ENCODE results near the gene SLC17A1.

The SLC17A1 gene

DNA sequence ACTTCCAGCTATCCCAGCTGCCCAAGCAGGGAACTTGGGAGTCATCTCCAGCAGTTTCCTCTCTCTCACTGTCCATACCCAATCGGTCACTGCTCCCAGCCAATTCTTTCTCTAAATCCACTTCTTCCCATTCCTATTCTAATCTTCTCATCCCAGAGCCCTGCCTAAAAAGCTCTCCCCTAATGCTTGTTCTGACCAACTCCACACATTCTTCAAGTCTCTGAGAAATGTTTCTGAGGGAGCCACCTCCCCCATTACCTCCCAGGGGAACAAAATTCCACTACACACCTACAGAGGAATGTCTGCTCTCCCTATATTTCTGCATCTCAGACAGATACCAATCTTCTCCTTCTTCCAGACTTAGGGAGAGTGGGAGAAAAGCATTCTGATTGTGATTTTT, 63.3 kb downstream of the SLC17A1 start:
- Histone ChIP-seq H3K9me3 (ENCODE audit: control insufficient read depth in 1 of 2, low read length in 2 of 2) (no peaks in the 10 kb centered on the region), H3K27ac (ENCODE audit: low read depth, low read length) (no peak overlapping the region), H3K9ac (ENCODE audit: low read depth in 1 of 2, low read length in 2 of 2) (no peak overlapping the region), H3K27me3 (ENCODE audit: control insufficient read depth in 1 of 2, insufficient read depth in 2 of 2, low read length in 2 of 2) (no peaks in the 10 kb centered on the region), H3K4me3 (ENCODE audit: low read depth in 1 of 2, low read length in 2 of 2) (no peak overlapping the region), H3K36me3 (ENCODE audit: control insufficient read depth in 1 of 2, insufficient read depth in 2 of 2, low read length in 2 of 2) (peaks cover 4 to 30% of the 10 kb centered on the region in 2 donors), H3K4me1 (ENCODE audit: control insufficient read depth in 1 of 2, insufficient read depth in 2 of 2, low read length in 2 of 2) (no peaks in the 10 kb centered on the region)

DNA sequence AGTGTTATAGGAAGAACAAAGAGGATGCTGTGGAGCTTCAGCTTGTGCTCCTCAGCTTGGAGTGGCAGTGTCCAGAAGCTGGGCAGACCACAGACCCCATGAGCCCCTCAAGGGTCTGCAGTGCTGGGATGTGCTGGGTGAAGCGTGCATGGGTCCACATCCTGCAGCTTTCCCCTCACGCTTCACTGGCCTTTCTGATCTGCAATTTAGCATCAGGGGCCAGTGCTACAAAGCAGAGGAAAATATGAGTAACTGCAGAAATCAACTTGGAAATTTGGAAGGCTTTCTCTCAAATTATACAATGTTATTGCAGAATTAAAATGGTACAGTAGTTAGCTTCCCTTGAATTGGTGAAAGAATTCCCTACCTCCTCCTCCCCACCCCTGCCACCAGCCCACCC, 67.2 kb downstream of the SLC17A1 start:
- no peaks in the 10 kb centered on the region for H3K4me1 ChIP-seq (ENCODE audit: control insufficient read depth in 1 of 2, insufficient read depth in 2 of 2, low read length in 2 of 2)
- H3K27me3 ChIP-seq (ENCODE audit: control insufficient read depth in 1 of 2, insufficient read depth in 2 of 2, low read length in 2 of 2) = no peaks in the 10 kb centered on the region
- H3K36me3 ChIP-seq (ENCODE audit: control insufficient read depth in 1 of 2, insufficient read depth in 2 of 2, low read length in 2 of 2) = peaks cover 4 to 26% of the 10 kb centered on the region in 2 donors
- H3K27ac ChIP-seq (ENCODE audit: low read depth, low read length) = no peak overlapping the region
- H3K9me3 ChIP-seq (ENCODE audit: control insufficient read depth in 1 of 2, low read length in 2 of 2) = no peaks in the 10 kb centered on the region
- H3K4me3 ChIP-seq (ENCODE audit: low read depth in 1 of 2, low read length in 2 of 2) = no peak overlapping the region
- H3K9ac ChIP-seq (ENCODE audit: low read depth in 1 of 2, low read length in 2 of 2) = no peak overlapping the region

DNA sequence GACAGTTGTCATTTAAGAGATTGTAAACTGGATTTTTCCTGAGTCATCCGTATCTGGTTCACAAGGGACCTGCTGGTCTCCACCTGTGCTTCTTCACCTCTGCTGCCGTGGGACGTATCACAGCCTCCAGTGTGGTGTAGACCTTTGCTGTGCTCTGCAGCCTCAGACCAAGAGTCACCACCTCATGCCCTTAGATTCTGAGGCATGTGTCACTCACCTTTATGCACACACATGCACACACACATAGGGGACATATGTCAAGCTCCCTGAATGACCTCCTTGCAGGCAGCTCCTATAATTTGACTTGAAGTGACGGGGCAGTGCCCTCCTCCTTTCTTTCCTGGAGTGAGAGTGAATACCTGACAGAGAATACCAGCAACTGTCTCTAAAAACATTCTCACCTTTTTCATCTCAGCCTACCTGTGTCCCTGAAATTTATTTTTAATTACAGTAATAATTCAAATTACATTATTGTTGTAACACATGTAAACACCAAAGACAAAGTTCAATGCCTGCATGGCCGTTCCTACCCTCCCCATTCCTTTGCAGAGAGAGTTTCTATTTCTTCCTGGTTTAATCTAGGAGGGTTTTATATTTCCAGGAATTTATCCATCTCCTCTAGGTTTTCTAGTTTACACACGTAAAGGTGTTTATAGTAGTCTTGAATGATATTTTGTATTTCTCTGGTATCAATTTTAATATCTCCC, 73.8 kb downstream of the SLC17A1 start:
- H3K9me3 ChIP-seq (ENCODE audit: control insufficient read depth in 1 of 2, low read length in 2 of 2) = no peaks in the 10 kb centered on the region
- H3K4me3 ChIP-seq (ENCODE audit: low read depth in 1 of 2, low read length in 2 of 2) = peak overlapping the region in 1 of 2 donors; percentile 52
- peaks cover 0 to 5% of the 10 kb centered on the region in 2 donors for H3K36me3 ChIP-seq (ENCODE audit: control insufficient read depth in 1 of 2, insufficient read depth in 2 of 2, low read length in 2 of 2)
- no peak overlapping the region for H3K27ac ChIP-seq (ENCODE audit: low read depth, low read length)
- H3K27me3 ChIP-seq (ENCODE audit: control insufficient read depth in 1 of 2, insufficient read depth in 2 of 2, low read length in 2 of 2) = no peaks in the 10 kb centered on the region
- H3K4me1 ChIP-seq (ENCODE audit: control insufficient read depth in 1 of 2, insufficient read depth in 2 of 2, low read length in 2 of 2) = peaks cover 22 to 30% of the 10 kb centered on the region in 2 donors
- H3K9ac ChIP-seq (ENCODE audit: low read depth in 1 of 2, low read length in 2 of 2) = no peak overlapping the region

DNA sequence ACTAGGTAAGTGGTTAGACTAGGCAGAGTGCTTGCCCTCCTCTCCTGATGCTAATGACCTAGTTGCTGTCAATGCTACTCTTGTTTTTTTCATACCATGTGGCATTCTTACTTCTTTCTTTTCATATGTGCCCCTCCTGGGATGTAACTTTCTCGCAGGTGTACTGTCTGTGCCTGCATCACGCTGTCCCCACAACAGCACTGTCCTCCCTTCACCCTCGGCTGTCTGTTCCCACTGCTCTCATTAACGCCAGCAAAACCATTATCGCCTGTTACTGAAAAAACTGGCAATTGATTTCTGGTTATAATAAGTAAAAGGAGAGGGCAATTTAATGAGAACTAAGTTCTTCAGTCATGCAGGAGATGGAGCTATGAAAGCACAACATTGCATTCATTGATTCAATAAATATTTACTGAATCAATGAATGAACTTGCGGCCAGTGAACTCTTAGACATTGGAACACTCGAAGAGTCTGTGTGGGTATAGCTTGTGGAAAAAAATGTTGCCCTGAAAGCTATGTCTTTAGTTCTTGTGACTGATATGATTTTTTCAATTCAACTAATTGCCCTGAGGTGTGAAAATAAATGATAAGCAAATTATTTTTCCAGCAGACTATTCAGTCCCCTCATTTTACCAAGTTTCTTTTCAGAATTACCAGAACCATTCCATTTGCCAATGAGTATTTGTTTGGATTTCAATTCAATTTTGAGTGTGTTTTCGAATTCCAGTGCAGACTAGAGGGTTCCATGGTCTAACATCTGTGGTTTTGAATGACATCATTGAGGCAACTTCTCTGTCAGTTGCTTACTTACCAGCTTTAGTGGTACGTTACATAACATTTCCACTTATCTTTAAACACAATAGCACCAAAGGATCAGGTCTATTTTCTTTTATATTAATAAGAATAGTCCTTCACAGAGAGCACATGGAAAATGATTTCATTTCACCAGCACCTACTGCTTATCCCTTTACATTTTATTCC, 75.2 kb downstream of the SLC17A1 start:
- H3K9ac ChIP-seq (ENCODE audit: low read depth in 1 of 2, low read length in 2 of 2) = no peak overlapping the region
- peaks cover 22 to 32% of the 10 kb centered on the region in 2 donors for H3K4me1 ChIP-seq (ENCODE audit: control insufficient read depth in 1 of 2, insufficient read depth in 2 of 2, low read length in 2 of 2)
- peak overlapping the region; percentile 74 to 79 for H3K4me3 ChIP-seq (ENCODE audit: low read depth in 1 of 2, low read length in 2 of 2)
- no peaks in the 10 kb centered on the region for H3K27me3 ChIP-seq (ENCODE audit: control insufficient read depth in 1 of 2, insufficient read depth in 2 of 2, low read length in 2 of 2)
- H3K9me3 ChIP-seq (ENCODE audit: control insufficient read depth in 1 of 2, low read length in 2 of 2) = no peaks in the 10 kb centered on the region
- no peak overlapping the region for H3K27ac ChIP-seq (ENCODE audit: low read depth, low read length)
- peaks cover 0 to under 1% of the 10 kb centered on the region in 2 donors for H3K36me3 ChIP-seq (ENCODE audit: control insufficient read depth in 1 of 2, insufficient read depth in 2 of 2, low read length in 2 of 2)

DNA sequence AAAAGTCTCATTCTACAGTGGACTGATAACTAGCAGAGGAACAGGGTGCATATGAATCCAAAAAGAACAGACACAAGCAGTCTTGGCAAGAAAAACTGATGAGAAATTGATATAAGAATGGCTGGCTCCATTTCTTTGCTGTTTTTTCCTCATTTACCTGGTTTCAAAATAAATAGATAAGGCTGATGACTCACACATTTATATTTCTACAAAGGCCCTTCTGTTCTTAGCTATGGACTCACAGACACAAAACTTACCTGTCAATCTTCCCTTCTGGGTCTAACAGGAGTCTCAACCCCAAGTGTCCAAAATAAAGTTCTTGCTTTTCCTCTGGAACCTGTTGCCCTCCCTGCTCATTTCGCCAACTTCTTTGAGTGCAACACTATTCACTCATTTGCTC, 76.4 kb downstream of the SLC17A1 start:
- H3K9ac ChIP-seq (ENCODE audit: low read depth in 1 of 2, low read length in 2 of 2) = no peak overlapping the region
- peaks cover 22 to 36% of the 10 kb centered on the region in 2 donors for H3K4me1 ChIP-seq (ENCODE audit: control insufficient read depth in 1 of 2, insufficient read depth in 2 of 2, low read length in 2 of 2)
- no peaks in the 10 kb centered on the region for H3K9me3 ChIP-seq (ENCODE audit: control insufficient read depth in 1 of 2, low read length in 2 of 2)
- peak overlapping the region; percentile 74 to 79 for H3K4me3 ChIP-seq (ENCODE audit: low read depth in 1 of 2, low read length in 2 of 2)
- H3K27me3 ChIP-seq (ENCODE audit: control insufficient read depth in 1 of 2, insufficient read depth in 2 of 2, low read length in 2 of 2) = no peaks in the 10 kb centered on the region
- no peak overlapping the region for H3K27ac ChIP-seq (ENCODE audit: low read depth, low read length)
- H3K36me3 ChIP-seq (ENCODE audit: control insufficient read depth in 1 of 2, insufficient read depth in 2 of 2, low read length in 2 of 2) = no peaks in the 10 kb centered on the region

DNA sequence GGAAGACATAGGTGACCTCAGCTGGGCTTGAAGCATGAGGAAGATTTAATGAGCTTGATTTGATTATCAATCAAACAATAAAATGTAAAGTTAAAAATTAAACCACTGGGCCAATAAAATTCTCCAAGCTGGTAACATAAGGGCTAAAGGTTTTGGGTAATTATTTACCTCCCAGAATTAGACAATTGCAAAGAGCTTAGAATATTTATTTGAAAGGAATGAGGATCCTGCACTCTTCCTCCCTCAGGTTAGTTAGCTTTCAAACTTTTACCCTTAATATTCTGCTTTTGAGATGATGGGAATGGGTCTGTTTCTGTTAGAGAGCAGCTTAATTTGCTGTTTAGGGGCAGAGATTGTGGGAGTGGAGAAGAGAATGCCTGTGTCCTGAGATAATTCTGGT, 77.3 kb downstream of the SLC17A1 start, which contains the start of gene SLC17A4:
SLC17A4 (plus strand) TSS at position 208 of the 400 bp plus-strand sequence. CDS start 7,221 bp downstream, outside the sequence.
- no peaks in the 10 kb centered on the region for H3K9me3 ChIP-seq (ENCODE audit: control insufficient read depth in 1 of 2, low read length in 2 of 2)
- H3K36me3 ChIP-seq (ENCODE audit: control insufficient read depth in 1 of 2, insufficient read depth in 2 of 2, low read length in 2 of 2) = no peaks in the 10 kb centered on the region
- peaks cover 27 to 44% of the 10 kb centered on the region in 2 donors for H3K4me1 ChIP-seq (ENCODE audit: control insufficient read depth in 1 of 2, insufficient read depth in 2 of 2, low read length in 2 of 2)
- peak within 1 kb of the TSS; percentile 74 to 79 for H3K4me3 ChIP-seq (ENCODE audit: low read depth in 1 of 2, low read length in 2 of 2)
- peak within 1 kb of the TSS in 1 of 2 donors; percentile 52 for H3K9ac ChIP-seq (ENCODE audit: low read depth in 1 of 2, low read length in 2 of 2)
- no peaks in the 10 kb centered on the region for H3K27me3 ChIP-seq (ENCODE audit: control insufficient read depth in 1 of 2, insufficient read depth in 2 of 2, low read length in 2 of 2)
- no peak within 1 kb of the TSS for H3K27ac ChIP-seq (ENCODE audit: low read depth, low read length)

DNA sequence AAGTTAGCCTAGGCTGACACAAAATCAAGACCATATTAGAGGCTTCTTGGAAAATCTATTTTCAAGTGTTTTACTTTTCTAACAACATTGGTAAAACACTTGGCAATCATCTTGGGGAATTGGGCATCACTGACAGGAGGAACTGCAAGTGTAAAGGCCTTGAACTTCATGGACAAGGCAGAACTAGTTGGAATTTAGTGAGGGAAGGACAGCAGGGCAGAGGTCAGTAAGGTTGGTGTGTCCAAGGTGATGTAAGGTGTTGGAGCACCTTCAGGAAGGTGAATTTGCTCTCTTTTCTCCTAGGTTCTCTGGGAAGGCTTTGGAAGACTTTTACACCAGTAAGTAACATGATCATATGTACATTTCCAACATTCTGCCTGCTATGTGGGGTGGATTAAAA, 78.8 kb downstream of the SLC17A1 start:
- Histone ChIP-seq H3K9ac (ENCODE audit: low read depth in 1 of 2, low read length in 2 of 2) (no peak overlapping the region), H3K27me3 (ENCODE audit: control insufficient read depth in 1 of 2, insufficient read depth in 2 of 2, low read length in 2 of 2) (no peaks in the 10 kb centered on the region), H3K4me3 (ENCODE audit: low read depth in 1 of 2, low read length in 2 of 2) (no peak overlapping the region), H3K27ac (ENCODE audit: low read depth, low read length) (no peak overlapping the region), H3K4me1 (ENCODE audit: control insufficient read depth in 1 of 2, insufficient read depth in 2 of 2, low read length in 2 of 2) (peaks cover 30 to 47% of the 10 kb centered on the region in 2 donors), H3K36me3 (ENCODE audit: control insufficient read depth in 1 of 2, insufficient read depth in 2 of 2, low read length in 2 of 2) (no peaks in the 10 kb centered on the region), H3K9me3 (ENCODE audit: control insufficient read depth in 1 of 2, low read length in 2 of 2) (no peaks in the 10 kb centered on the region)

DNA sequence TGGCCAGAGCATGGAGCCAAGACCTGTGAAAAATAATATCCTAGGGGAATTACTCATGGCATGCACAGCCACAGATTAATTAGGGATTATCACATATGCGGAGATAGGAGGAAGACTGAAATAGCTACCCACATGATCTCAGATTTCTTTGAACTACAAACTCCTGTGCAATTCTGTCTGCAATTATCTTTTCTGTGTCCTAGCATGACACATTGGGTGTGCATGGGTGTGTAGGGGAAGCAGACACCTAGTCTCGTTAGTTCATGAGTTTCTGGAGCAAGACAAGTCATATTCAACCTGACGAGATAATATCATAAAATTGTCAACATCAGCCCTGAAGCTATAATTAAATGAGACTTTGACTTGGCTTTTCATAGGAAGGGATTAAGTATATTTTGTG, 80.9 kb downstream of the SLC17A1 start:
- no peaks in the 10 kb centered on the region for H3K36me3 ChIP-seq (ENCODE audit: control insufficient read depth in 1 of 2, insufficient read depth in 2 of 2, low read length in 2 of 2)
- H3K27me3 ChIP-seq (ENCODE audit: control insufficient read depth in 1 of 2, insufficient read depth in 2 of 2, low read length in 2 of 2) = no peaks in the 10 kb centered on the region
- H3K9me3 ChIP-seq (ENCODE audit: control insufficient read depth in 1 of 2, low read length in 2 of 2) = no peaks in the 10 kb centered on the region
- H3K27ac ChIP-seq (ENCODE audit: low read depth, low read length) = no peak overlapping the region
- H3K4me1 ChIP-seq (ENCODE audit: control insufficient read depth in 1 of 2, insufficient read depth in 2 of 2, low read length in 2 of 2) = peaks cover 25 to 47% of the 10 kb centered on the region in 2 donors
- H3K4me3 ChIP-seq (ENCODE audit: low read depth in 1 of 2, low read length in 2 of 2) = no peak overlapping the region
- no peak overlapping the region for H3K9ac ChIP-seq (ENCODE audit: low read depth in 1 of 2, low read length in 2 of 2)

DNA sequence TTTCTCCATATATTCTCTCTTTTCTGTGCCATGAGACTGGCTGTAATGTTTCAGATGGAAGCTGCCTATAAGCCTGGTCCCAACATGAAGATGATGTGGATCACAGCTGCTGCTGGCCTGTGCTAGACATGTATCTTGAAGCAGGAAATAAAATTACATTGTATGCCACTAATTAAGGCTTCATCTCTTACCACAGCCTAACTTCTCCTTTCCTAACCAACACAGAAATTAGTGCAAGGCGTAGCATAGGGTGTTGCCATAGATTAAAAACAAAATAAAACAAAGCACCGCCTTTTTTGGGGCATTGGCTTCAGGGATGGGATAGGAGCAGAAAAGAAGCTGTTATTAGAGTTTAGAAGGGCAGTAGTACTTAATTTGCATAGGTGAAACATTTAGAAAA, 82.0 kb downstream of the SLC17A1 start:
- no peak overlapping the region for H3K27ac ChIP-seq (ENCODE audit: low read depth, low read length)
- no peak overlapping the region for H3K4me3 ChIP-seq (ENCODE audit: low read depth in 1 of 2, low read length in 2 of 2)
- H3K27me3 ChIP-seq (ENCODE audit: control insufficient read depth in 1 of 2, insufficient read depth in 2 of 2, low read length in 2 of 2) = no peaks in the 10 kb centered on the region
- no peak overlapping the region for H3K9ac ChIP-seq (ENCODE audit: low read depth in 1 of 2, low read length in 2 of 2)
- H3K9me3 ChIP-seq (ENCODE audit: control insufficient read depth in 1 of 2, low read length in 2 of 2) = no peaks in the 10 kb centered on the region
- no peaks in the 10 kb centered on the region for H3K36me3 ChIP-seq (ENCODE audit: control insufficient read depth in 1 of 2, insufficient read depth in 2 of 2, low read length in 2 of 2)
- peaks cover 23 to 50% of the 10 kb centered on the region in 2 donors for H3K4me1 ChIP-seq (ENCODE audit: control insufficient read depth in 1 of 2, insufficient read depth in 2 of 2, low read length in 2 of 2)

All from duodenal mucosa (tissue), 2 donors.